Measurements from ENCODE around the gene VEZT.
"Not testable (repeated sequence)": the region's sequence is repeated elsewhere in the genome, so short reads cannot be mapped to it uniquely, and the experiment has no call there.

VEZT gene

GRCh38 chr12:95321516-95322246 is 104.1 kb downstream of the VEZT start:
- Mint-ChIP-seq H3K4me3 (no peak overlapping the region), H3K36me3 (ENCODE audit: low read depth) (no peaks in the 10 kb centered on the region), H3K27me3 (peaks cover 2% of the 10 kb centered on the region), H3K4me1 (no peaks in the 10 kb centered on the region), H3K9me3 (no peaks in the 10 kb centered on the region), H3K27ac (no peak overlapping the region)
- no peak for DNase-seq
- ATAC-seq = no peak

GRCh38 chr12:95322326-95322725 is 104.7 kb downstream of the VEZT start:
- H3K9me3 Mint-ChIP-seq = no peaks in the 10 kb centered on the region
- H3K36me3 Mint-ChIP-seq (ENCODE audit: low read depth) = no peaks in the 10 kb centered on the region
- no peak overlapping the region for H3K27ac Mint-ChIP-seq
- H3K4me3 Mint-ChIP-seq = no peak overlapping the region
- H3K27me3 Mint-ChIP-seq = peaks cover 2% of the 10 kb centered on the region
- no peak for DNase-seq
- no peak for ATAC-seq
- no peaks in the 10 kb centered on the region for H3K4me1 Mint-ChIP-seq

DNA sequence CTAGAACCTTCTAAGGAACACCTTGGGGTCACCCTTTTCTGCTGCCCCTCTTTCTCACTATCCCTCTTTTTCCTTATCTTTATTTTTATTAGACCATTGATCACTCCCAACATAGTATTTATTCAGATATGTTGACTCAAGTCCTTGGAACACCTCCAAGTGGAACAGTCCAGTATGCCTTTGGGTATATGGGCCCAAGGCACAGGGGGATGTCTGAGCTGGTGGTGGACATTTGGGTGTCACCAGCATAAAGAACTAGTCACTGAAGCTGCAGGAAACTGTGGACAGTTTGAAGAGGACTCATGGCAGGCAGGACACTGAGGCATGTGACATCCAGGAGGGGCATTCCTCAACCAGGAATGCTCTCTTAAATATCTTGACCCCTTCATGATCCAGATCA is 105.6 kb downstream of the VEZT start:
- Mint-ChIP-seq H3K27ac (no peak overlapping the region), H3K4me3 (no peak overlapping the region), H3K36me3 (ENCODE audit: low read depth) (no peaks in the 10 kb centered on the region), H3K4me1 (no peaks in the 10 kb centered on the region), H3K27me3 (peaks cover 2% of the 10 kb centered on the region), H3K9me3 (no peaks in the 10 kb centered on the region)
- ATAC-seq (no peak), DNase-seq (no peak)

DNA sequence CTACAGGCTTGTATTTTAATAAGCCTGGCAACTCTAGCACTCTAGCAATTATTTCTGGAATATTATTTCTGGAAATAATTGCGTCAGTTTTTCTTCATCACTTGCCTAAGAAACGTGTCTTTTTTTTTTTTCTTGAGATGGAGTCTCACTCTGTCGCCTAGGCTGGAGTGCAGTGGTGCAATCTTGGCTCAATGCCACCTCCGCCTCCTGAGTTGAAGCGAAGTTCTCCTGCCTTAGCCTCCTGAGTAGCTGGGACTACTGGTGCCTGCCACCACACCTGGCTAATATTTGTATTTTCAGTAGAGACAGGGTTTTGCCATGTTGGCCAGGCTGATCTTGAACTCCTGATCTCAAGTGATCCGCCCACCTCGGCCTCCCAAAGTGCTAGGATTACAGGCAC is 106.6 kb downstream of the VEZT start:
- H3K4me3 Mint-ChIP-seq; H3K9me3 Mint-ChIP-seq; ATAC-seq; H3K4me1 Mint-ChIP-seq; DNase-seq; H3K27me3 Mint-ChIP-seq; H3K27ac Mint-ChIP-seq; H3K36me3 Mint-ChIP-seq (ENCODE audit: low read depth): not testable (repeated sequence)

DNA sequence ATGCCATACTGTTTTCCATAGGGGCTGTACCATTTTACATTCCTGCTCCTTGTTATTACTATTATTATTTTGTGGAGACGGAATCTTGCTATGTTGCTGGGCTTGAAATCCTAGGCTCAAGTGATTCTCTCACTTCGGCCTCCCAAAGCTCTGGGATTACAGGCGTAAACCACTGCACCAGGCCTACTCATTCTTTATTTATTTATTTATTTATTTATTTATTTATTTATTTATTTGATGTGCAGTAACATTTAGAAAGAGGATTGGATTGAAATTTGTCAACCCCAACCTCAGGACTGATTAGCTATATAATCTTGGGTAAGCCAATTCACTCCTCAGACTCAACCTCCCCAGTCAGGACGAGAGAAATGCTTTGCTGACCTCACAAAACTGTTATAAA is 107.9 kb downstream of the VEZT start:
- H3K9me3 Mint-ChIP-seq = no peaks in the 10 kb centered on the region
- no peak for ATAC-seq
- H3K4me3 Mint-ChIP-seq = no peak overlapping the region
- DNase-seq = no peak
- H3K27me3 Mint-ChIP-seq = peaks cover 2% of the 10 kb centered on the region
- H3K4me1 Mint-ChIP-seq = no peaks in the 10 kb centered on the region
- no peak overlapping the region for H3K27ac Mint-ChIP-seq
- H3K36me3 Mint-ChIP-seq (ENCODE audit: low read depth) = no peaks in the 10 kb centered on the region

GRCh38 chr12:95326445-95326844 is 108.8 kb downstream of the VEZT start:
- DNase-seq = no peak
- Mint-ChIP-seq H3K27me3 (peaks cover 2% of the 10 kb centered on the region), H3K27ac (no peak overlapping the region), H3K9me3 (no peaks in the 10 kb centered on the region), H3K4me3 (no peak overlapping the region), H3K36me3 (ENCODE audit: low read depth) (no peaks in the 10 kb centered on the region), H3K4me1 (no peaks in the 10 kb centered on the region)
- no peak for ATAC-seq

- no peak for DNase-seq
- H3K4me3 Mint-ChIP-seq = no peak overlapping the region
- no peak overlapping the region for H3K27ac Mint-ChIP-seq
- H3K36me3 Mint-ChIP-seq (ENCODE audit: low read depth) = no peaks in the 10 kb centered on the region
- peaks cover 2% of the 10 kb centered on the region for H3K27me3 Mint-ChIP-seq
- no peak for ATAC-seq
- H3K9me3 Mint-ChIP-seq = no peaks in the 10 kb centered on the region
- H3K4me1 Mint-ChIP-seq = no peaks in the 10 kb centered on the region
Observed at GRCh38 chr12:95326855-95327254, 109.2 kb downstream of the VEZT start.

- Mint-ChIP-seq H3K4me1 (no peaks in the 10 kb centered on the region), H3K27me3 (no peaks in the 10 kb centered on the region), H3K9me3 (no peaks in the 10 kb centered on the region), H3K4me3 (no peak overlapping the region), H3K36me3 (ENCODE audit: low read depth) (no peaks in the 10 kb centered on the region), H3K27ac (no peak overlapping the region)
- ATAC-seq = no peak
- DNase-seq = no peak
Observed at GRCh38 chr12:95328708-95329107, 111.1 kb downstream of the VEZT start.

DNA sequence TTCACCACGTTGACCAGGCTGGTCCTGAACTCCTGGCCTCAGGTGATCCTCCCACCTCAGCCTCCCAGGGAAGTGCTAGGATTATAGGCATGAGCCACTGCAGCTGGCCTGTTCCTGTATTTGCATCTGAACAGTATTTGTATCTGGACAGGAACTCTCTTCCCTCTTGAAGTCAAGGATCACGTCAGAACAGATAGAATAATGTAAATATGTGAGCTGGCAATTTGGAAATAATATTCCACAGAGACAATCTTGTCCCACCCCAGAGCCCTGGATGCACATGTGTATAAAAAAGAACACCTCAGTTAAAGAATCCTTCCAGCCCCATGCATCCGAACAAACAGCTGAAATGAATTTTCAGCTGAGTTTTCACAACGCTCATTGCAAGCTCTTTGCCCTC is 118.3 kb downstream of the VEZT start:
- no peak overlapping the region for H3K4me3 Mint-ChIP-seq
- no peaks in the 10 kb centered on the region for H3K9me3 Mint-ChIP-seq
- no peak for DNase-seq
- ATAC-seq = no peak
- no peaks in the 10 kb centered on the region for H3K36me3 Mint-ChIP-seq (ENCODE audit: low read depth)
- H3K27ac Mint-ChIP-seq = no peak overlapping the region
- no peaks in the 10 kb centered on the region for H3K27me3 Mint-ChIP-seq
- H3K4me1 Mint-ChIP-seq = peaks cover 4% of the 10 kb centered on the region

DNA sequence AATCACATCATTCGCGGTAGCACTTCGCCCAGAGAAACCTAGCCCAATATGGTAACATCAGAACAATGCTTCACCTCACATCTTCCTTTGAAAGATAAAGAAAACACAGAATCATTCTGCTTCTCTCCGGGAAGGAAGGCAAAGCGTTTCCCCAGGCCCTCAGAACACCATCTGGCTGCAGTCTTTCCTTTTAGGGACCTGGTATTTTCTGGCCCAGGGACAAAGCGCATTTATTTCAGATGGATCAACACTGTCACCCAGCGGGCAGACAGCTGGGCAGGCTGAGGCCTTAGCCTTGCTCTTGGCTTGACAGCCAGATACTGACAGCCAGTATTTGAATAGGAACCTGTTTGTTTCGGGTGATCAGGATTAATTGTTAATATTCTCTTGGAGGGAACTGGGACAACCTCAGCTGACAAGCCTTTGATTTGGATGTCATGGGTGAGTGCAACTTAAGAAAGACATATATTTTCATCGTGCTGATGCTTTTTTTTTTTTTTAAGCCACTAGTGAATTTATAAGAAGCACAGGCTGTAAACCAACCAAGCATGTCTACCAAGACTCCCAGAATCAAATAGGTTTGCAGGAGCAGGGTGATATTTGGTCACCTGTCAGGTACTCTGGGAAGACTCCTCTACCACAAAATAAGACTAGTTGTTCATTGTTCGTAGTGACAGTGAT is 118.9 kb downstream of the VEZT start:
- Mint-ChIP-seq H3K27ac (no peak overlapping the region), H3K27me3 (no peaks in the 10 kb centered on the region), H3K4me3 (no peak overlapping the region), H3K9me3 (no peaks in the 10 kb centered on the region), H3K4me1 (peaks cover 4% of the 10 kb centered on the region), H3K36me3 (ENCODE audit: low read depth) (no peaks in the 10 kb centered on the region)
- DNase-seq (no peak), ATAC-seq (no peak)

DNA sequence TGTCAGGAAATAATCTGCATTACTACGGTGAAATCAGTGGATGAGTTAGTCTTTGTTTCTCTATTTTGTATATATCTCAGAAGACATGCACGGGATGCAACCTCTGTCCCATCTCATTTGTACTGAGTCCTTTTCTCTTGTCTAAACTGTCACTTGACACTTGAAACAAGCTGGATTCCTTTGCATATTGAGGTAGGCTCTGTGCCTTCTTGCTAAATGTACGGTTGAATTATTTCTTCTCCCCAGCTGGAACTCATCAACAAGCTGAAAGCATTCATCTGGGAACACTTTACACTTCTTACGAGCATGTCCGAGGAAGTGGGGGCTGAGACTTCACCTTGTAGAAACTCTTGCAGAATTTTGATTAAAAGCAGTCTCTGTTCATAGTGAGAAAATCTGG is 119.5 kb downstream of the VEZT start:
- Mint-ChIP-seq H3K4me3 (no peak overlapping the region), H3K4me1 (peaks cover 4% of the 10 kb centered on the region), H3K36me3 (ENCODE audit: low read depth) (no peaks in the 10 kb centered on the region), H3K27me3 (no peaks in the 10 kb centered on the region), H3K27ac (no peak overlapping the region), H3K9me3 (no peaks in the 10 kb centered on the region)
- no peak for ATAC-seq
- DNase-seq = no peak

DNA sequence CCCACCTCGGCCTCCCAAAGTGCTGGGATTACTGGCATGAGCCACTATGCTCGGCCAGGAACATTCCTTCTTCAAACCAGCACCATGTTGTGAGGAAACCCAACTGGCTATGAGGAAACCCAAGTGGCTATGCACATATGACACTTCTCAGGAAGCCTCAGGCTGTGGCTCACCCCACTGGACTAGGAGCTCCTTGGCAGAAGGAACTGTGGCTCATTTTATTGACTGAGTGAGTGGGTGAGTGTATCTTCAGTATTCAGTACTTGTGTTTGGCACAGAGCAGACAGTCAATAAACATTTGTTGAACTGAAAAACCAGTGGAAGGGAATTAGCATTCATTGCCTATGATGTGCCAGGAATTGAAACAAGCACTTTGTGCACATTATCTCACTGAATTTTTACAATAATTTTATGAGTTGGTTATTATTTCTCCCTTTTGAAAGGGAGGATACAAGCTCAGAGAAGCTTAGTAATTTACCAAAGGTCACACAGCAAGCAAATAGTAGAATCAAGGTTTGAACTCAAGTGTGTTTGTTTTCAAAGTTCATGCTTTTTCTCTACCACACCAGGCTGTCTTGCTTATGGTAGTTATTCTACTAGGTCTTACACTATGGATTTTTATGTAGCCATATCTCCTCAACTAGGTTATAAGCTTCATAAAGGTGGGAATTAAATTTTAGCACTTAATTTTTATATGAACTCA is 121.6 kb downstream of the VEZT start:
- DNase-seq = no peak
- Mint-ChIP-seq H3K27me3 (no peaks in the 10 kb centered on the region), H3K27ac (no peak overlapping the region), H3K4me1 (peaks cover 3% of the 10 kb centered on the region), H3K36me3 (ENCODE audit: low read depth) (no peaks in the 10 kb centered on the region), H3K4me3 (no peak overlapping the region), H3K9me3 (no peaks in the 10 kb centered on the region)
- no peak for ATAC-seq

- Mint-ChIP-seq H3K4me3 (no peak overlapping the region), H3K9me3 (no peaks in the 10 kb centered on the region), H3K4me1 (no peaks in the 10 kb centered on the region), H3K27ac (no peak overlapping the region), H3K27me3 (no peaks in the 10 kb centered on the region), H3K36me3 (ENCODE audit: low read depth) (no peaks in the 10 kb centered on the region)
- no peak for DNase-seq
- ATAC-seq = no peak
Observed at GRCh38 chr12:95342008-95342407, 124.4 kb downstream of the VEZT start.

DNA sequence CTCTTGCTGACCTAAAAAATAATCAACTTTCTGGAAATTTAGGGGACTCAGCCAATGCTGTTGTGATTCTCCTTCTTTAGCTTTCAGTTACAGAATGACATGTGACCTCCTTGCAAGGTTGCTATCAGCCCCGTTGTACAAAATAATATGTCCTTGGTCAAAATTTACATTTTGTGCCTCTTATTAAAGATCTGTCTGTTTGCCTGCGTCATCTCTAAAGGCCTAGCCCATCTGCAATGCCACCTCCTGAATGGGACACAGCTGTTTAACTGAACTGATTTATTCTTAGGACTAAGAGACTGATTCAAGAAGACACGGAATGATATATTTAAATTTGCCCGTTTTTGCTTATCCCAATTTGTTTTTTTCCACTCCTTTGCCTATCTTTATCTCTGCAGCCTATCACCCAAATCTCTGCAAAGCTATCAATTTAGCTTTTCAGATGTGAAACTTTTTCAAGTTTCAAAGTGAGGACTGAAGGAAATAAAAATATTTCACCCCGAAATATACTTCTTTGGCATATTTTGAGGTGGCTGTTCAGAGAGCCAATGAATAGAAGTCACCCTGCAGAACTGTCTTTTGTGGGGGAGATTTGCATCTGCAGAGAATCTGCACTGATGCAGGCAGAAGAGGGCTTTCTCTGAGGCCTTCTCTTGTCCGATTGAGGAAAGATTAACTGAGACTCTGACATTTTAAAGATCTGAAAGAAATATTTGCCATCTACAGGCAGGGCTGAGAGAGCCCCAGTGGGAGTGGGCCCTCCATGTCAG is 126.0 kb downstream of the VEZT start:
- Mint-ChIP-seq H3K27me3 (no peaks in the 10 kb centered on the region), H3K4me1 (no peaks in the 10 kb centered on the region), H3K36me3 (ENCODE audit: low read depth) (no peaks in the 10 kb centered on the region), H3K4me3 (no peak overlapping the region), H3K9me3 (no peaks in the 10 kb centered on the region), H3K27ac (no peak overlapping the region)
- DNase-seq = no peak
- no peak for ATAC-seq
